T-cell (primary cell): Measurements from ENCODE around the gene RFTN1. TPM values are rescaled to one million over a fixed set of nuclear protein-coding genes. Genes with fewer than 3 reads are reported as not detected.
A peak's percentile ranks its signal among the peaks of the same experiment; 100 is the strongest.

Experiments used
- ATAC-seq, 4 experiments: fragments of 200-7000 bp in 3 of 4; fragments of 150-1000 bp in 1 of 4; cut with Tn5 transposase; replicated peaks in 1 of 4; 1 replicate in 3 of 4; 2 replicates in 1 of 4; pipeline ENCODE4 v1.10.0; 2021; ENCODE audit warnings: moderate library complexity in 3 of 4, mild to moderate bottlenecking in 2 of 4, moderate number of reproducible peaks in 1 of 4
- CTCF ChIA-PET, 2 donors: fragments of 300-600 bp; sonication (Branson Sonifier 250); formaldehyde crosslinking; loops; one replicate each; lab custom pipeline; 2022; ENCODE audit warnings: antibody characterized with exemption in 2 of 2; lab: Charles Lee
- POLR2A ChIA-PET, 2 donors: fragments of 300-600 bp; sonication (Branson Sonifier 250); formaldehyde crosslinking; loops; one replicate each; lab custom pipeline; 2022; ENCODE audit warnings: antibody characterized with exemption in 2 of 2; lab: Charles Lee
- DNase-seq, 35 experiments: peaks; one replicate each; pipeline versions ENCODE4 v3.0.0 to v3.0.0-alpha.2; 2013 to 2023
- H3K27ac ChIP-seq: one replicate; pipeline ENCODE4 v1.5.1; 2013; ENCODE audit warnings: low read length
- H3K27me3 ChIP-seq, 2 experiments: replicated peaks in 1 of 2; 1 replicate in 1 of 2; 2 replicates in 1 of 2; pipeline versions ENCODE4 v1.6.1 to v1.7.0; 2013; ENCODE audit warnings: low read length in 1 of 2, mixed read lengths in 1 of 2; ENCODE audit not compliant: control insufficient read depth in 2 of 2, insufficient read depth in 2 of 2; ENCODE audit errors: extremely low read depth in 1 of 2
- H3K36me3 ChIP-seq, 2 donors: 1 replicate in 1 of 2; 2 replicates in 1 of 2; pipeline versions ENCODE4 v1.6.1 to v1.7.0; 2013; ENCODE audit warnings: low read length in 1 of 2; ENCODE audit not compliant: control insufficient read depth in 2 of 2, insufficient read depth in 1 of 2; ENCODE audit errors: extremely low read depth in 1 of 2
- H3K4me1 ChIP-seq, 2 experiments: 1 replicate in 1 of 2; 2 replicates in 1 of 2; pipeline versions ENCODE4 v1.6.1 to v1.7.0; 2013; ENCODE audit warnings: low read length in 2 of 2, mixed read lengths in 1 of 2; ENCODE audit not compliant: insufficient read depth in 2 of 2, control insufficient read depth in 1 of 2; ENCODE audit errors: extremely low read depth in 1 of 2
- H3K4me3 ChIP-seq, 2 donors: 1 replicate in 1 of 2; 2 replicates in 1 of 2; pipeline versions ENCODE4 v1.5.1 to v1.7.0; 2013; ENCODE audit warnings: mild to moderate bottlenecking in 2 of 2, low read length in 1 of 2, moderate library complexity in 1 of 2; ENCODE audit not compliant: control insufficient read depth in 1 of 2; ENCODE audit errors: extremely low read depth in 1 of 2
- H3K9me3 ChIP-seq: 2 replicates; pipeline ENCODE4 v1.7.0; 2013
- H3K27ac Mint-ChIP-seq, 2 donors: one replicate each; pipeline ENCODE4 v1.8.0; 2020 to 2021; ENCODE audit warnings: mild to moderate bottlenecking in 2 of 2, mixed read lengths in 2 of 2
- H3K27me3 Mint-ChIP-seq, 2 donors: one replicate each; pipeline ENCODE4 v1.8.0; 2021 to 2022; ENCODE audit warnings: mixed read lengths in 2 of 2
- H3K36me3 Mint-ChIP-seq: one replicate; pipeline ENCODE4 v1.8.0; 2021; ENCODE audit warnings: mixed read lengths
- H3K4me1 Mint-ChIP-seq, 3 donors: one replicate each; pipeline ENCODE4 v1.8.0; 2020 to 2022; ENCODE audit warnings: mixed read lengths in 3 of 3, mild to moderate bottlenecking in 1 of 3
- H3K4me3 Mint-ChIP-seq, 3 donors: one replicate each; pipeline ENCODE4 v1.8.0; 2020 to 2022; ENCODE audit warnings: mild to moderate bottlenecking in 3 of 3, mixed read lengths in 3 of 3, moderate library complexity in 3 of 3
- H3K9me3 Mint-ChIP-seq, 3 donors: one replicate each; pipeline ENCODE4 v1.8.0; 2020 to 2022; ENCODE audit warnings: mixed read lengths in 3 of 3
- WGBS: methylation state at CpG from one replicate; pipeline ENCODE4 v1.1.5; 2013; ENCODE audit warnings: missing lambda C conversion rate; ENCODE audit not compliant: insufficient coverage; 5-methylcytosine and 5-hydroxymethylcytosine counted together
- total RNA-seq, 35 experiments: library from RNA in 6 of 35; stranded (reverse) in 6 of 35; fragments of 120-200 nt in 1 of 35; gene quantifications; one replicate each; pipeline versions ENCODE4 v1.2.1 to v1.2.4 and lab custom pipeline; 2013 to 2026

Gene RFTN1
- total RNA-seq, 5 donors from 2014 or later (not counting 1 experiment from before 2014, with no cell fraction given): 55.5 to 73.4 (median 70.7) TPM

- H3K9me3 Mint-ChIP-seq: no peaks in the 10 kb centered on the region
- Histone ChIP-seq H3K36me3 (peaks cover 5 to 47% of the 10 kb centered on the region in 2 donors), H3K4me3 (no peak overlapping the region), H3K27ac (no peak overlapping the region), H3K27me3 (no peaks in the 10 kb centered on the region), H3K4me1 (peaks cover 9 to 22% of the 10 kb centered on the region in 2 experiments), H3K9me3 (no peaks in the 10 kb centered on the region)
- H3K4me3 Mint-ChIP-seq: no peak overlapping the region
- no CpG with 5 or more reads among the region's 5 CpGs for WGBS
- no peaks in the 10 kb centered on the region for H3K27me3 Mint-ChIP-seq
- no peak for DNase-seq
- POLR2A ChIA-PET: interaction anchor here in 1 of 2 donors (0.6 kb wide), 1 partner anchor 12 kb away, joined by 15 read pairs; no protein-coding TSS in a partner anchor
- CTCF ChIA-PET: interaction anchor here in 1 of 2 donors (0.5 kb wide), 1 partner anchor 121 kb away, joined by 5 read pairs; no protein-coding TSS in a partner anchor
- H3K36me3 Mint-ChIP-seq: peaks cover 65% of the 10 kb centered on the region
- ATAC-seq: no peak
- H3K27ac Mint-ChIP-seq: peak overlapping the region in 1 of 2 donors; percentile 11
- peaks cover 52 to 75% (median 65%) of the 10 kb centered on the region in 3 donors for H3K4me1 Mint-ChIP-seq
Observed at GRCh38 chr3:16369276-16369675, 144.2 kb downstream of the RFTN1 start.

- H3K9me3 ChIP-seq: no peaks in the 10 kb centered on the region
- H3K36me3 Mint-ChIP-seq: peaks cover 62% of the 10 kb centered on the region
- H3K4me1 ChIP-seq: peaks cover 5 to 6% of the 10 kb centered on the region in 2 experiments
- peaks cover 14 to 58% of the 10 kb centered on the region in 2 donors for H3K36me3 ChIP-seq
- peaks cover 31 to 57% (median 40%) of the 10 kb centered on the region in 3 donors for H3K4me1 Mint-ChIP-seq
- no peaks in the 10 kb centered on the region for H3K27me3 ChIP-seq
- ATAC-seq (no peak), DNase-seq (no peak)
- no peak overlapping the region for H3K27ac ChIP-seq
- CTCF ChIA-PET: no interaction called here
- H3K27ac Mint-ChIP-seq: peak overlapping the region in 1 of 2 donors; percentile 39
- WGBS: 93% methylated on average over 4 of the region's 5 CpGs
- H3K4me3 Mint-ChIP-seq: no peak overlapping the region
- no peak overlapping the region for H3K4me3 ChIP-seq
- POLR2A ChIA-PET: no interaction called here
- no peaks in the 10 kb centered on the region for H3K27me3 Mint-ChIP-seq
- H3K9me3 Mint-ChIP-seq: no peaks in the 10 kb centered on the region
Observed at GRCh38 chr3:16366581-16366980, 146.9 kb downstream of the RFTN1 start.

GRCh38 chr3:16365491-16366128 lies 147.9 kb downstream of the RFTN1 start:
- POLR2A ChIA-PET: no interaction called here
- Mint-ChIP-seq H3K27me3 (no peaks in the 10 kb centered on the region), H3K27ac (peak overlapping the region in 1 of 2 donors; percentile 7), H3K4me3 (no peak overlapping the region), H3K9me3 (no peaks in the 10 kb centered on the region), H3K36me3 (peaks cover 64% of the 10 kb centered on the region), H3K4me1 (peaks cover 28 to 55% (median 38%) of the 10 kb centered on the region in 3 donors)
- no peak overlapping the region for H3K27ac ChIP-seq
- no peak overlapping the region for H3K4me3 ChIP-seq
- CTCF ChIA-PET: no interaction called here
- ATAC-seq: no peak
- no peaks in the 10 kb centered on the region for H3K27me3 ChIP-seq
- peaks cover 0 to 3% of the 10 kb centered on the region in 2 experiments for H3K4me1 ChIP-seq
- peaks cover 14 to 65% of the 10 kb centered on the region in 2 donors for H3K36me3 ChIP-seq
- WGBS: 86% methylated on average over 5 of the region's 6 CpGs
- no peak for DNase-seq
- H3K9me3 ChIP-seq: no peaks in the 10 kb centered on the region

- H3K9me3 Mint-ChIP-seq: no peaks in the 10 kb centered on the region
- Histone ChIP-seq H3K36me3 (peaks cover 14 to 61% of the 10 kb centered on the region in 2 donors), H3K27me3 (no peaks in the 10 kb centered on the region), H3K9me3 (no peaks in the 10 kb centered on the region), H3K4me1 (peaks cover 0 to 3% of the 10 kb centered on the region in 2 experiments), H3K27ac (no peak overlapping the region), H3K4me3 (no peak overlapping the region)
- no peak for ATAC-seq
- H3K4me3 Mint-ChIP-seq: no peak overlapping the region
- no peak for DNase-seq
- no peaks in the 10 kb centered on the region for H3K27me3 Mint-ChIP-seq
- WGBS: no CpG with 5 or more reads among the region's 2 CpGs
- peaks cover 58% of the 10 kb centered on the region for H3K36me3 Mint-ChIP-seq
- CTCF ChIA-PET: interaction anchor here in 1 of 2 donors (1.0 kb wide), 1 partner anchor 204 kb away, joined by 3 read pairs; no protein-coding TSS in a partner anchor
- POLR2A ChIA-PET: no interaction called here
- peaks cover 22 to 48% (median 31%) of the 10 kb centered on the region in 3 donors for H3K4me1 Mint-ChIP-seq
- H3K27ac Mint-ChIP-seq: no peak overlapping the region
Observed at GRCh38 chr3:16364963-16365362, 148.5 kb downstream of the RFTN1 start.

- CTCF ChIA-PET: interaction anchor here in 1 of 2 donors (1.0 kb wide), 1 partner anchor 204 kb away, joined by 3 read pairs; no protein-coding TSS in a partner anchor
- Mint-ChIP-seq H3K4me3 (no peak overlapping the region), H3K36me3 (peaks cover 53% of the 10 kb centered on the region), H3K27me3 (no peaks in the 10 kb centered on the region), H3K4me1 (peaks cover 21 to 50% (median 32%) of the 10 kb centered on the region in 3 donors), H3K9me3 (no peaks in the 10 kb centered on the region), H3K27ac (peak overlapping the region in 1 of 2 donors; percentile 35)
- peaks cover 9 to 55% of the 10 kb centered on the region in 2 donors for H3K36me3 ChIP-seq
- no peak overlapping the region for H3K27ac ChIP-seq
- peaks cover 0 to 3% of the 10 kb centered on the region in 2 experiments for H3K4me1 ChIP-seq
- no peak for DNase-seq
- no peak overlapping the region for H3K4me3 ChIP-seq
- no peak for ATAC-seq
- POLR2A ChIA-PET: interaction anchor here in 1 of 2 donors (0.6 to 0.9 kb wide), 2 partner anchors 54 to 76 kb away, joined by 3 read pairs; no protein-coding TSS in a partner anchor
- H3K9me3 ChIP-seq: no peaks in the 10 kb centered on the region
- WGBS: no CpG with 5 or more reads among the region's 4 CpGs
- H3K27me3 ChIP-seq: no peaks in the 10 kb centered on the region
Observed at GRCh38 chr3:16364323-16364722, 149.2 kb downstream of the RFTN1 start.

- peak overlapping the region in 1 of 2 donors; percentile 8 for H3K27ac Mint-ChIP-seq
Observed at GRCh38 chr3:16363636-16364035, 149.9 kb downstream of the RFTN1 start.

More at GRCh38 chr3:16363636-16364035, 149.9 kb downstream of the RFTN1 start:
- Histone ChIP-seq H3K27ac (no peak overlapping the region), H3K27me3 (no peaks in the 10 kb centered on the region), H3K4me3 (no peak overlapping the region), H3K4me1 (peaks cover 0 to 3% of the 10 kb centered on the region in 2 experiments), H3K9me3 (no peaks in the 10 kb centered on the region), H3K36me3 (peaks cover 9 to 49% of the 10 kb centered on the region in 2 donors)
- ChIA-PET POLR2A (interaction anchor here in 1 of 2 donors (0.9 kb wide), 1 partner anchor 75 kb away, joined by 3 read pairs; no protein-coding TSS in a partner anchor), CTCF (interaction anchor here in 1 of 2 donors (0.7 kb wide), 1 partner anchor 73 kb away, joined by 3 read pairs; no protein-coding TSS in a partner anchor)
- no peak overlapping the region for H3K4me3 Mint-ChIP-seq
- H3K36me3 Mint-ChIP-seq: peaks cover 55% of the 10 kb centered on the region
- DNase-seq (no peak), ATAC-seq (no peak)
- WGBS: 100% methylated on average over 5 of the region's 7 CpGs
- no peaks in the 10 kb centered on the region for H3K9me3 Mint-ChIP-seq
- H3K4me1 Mint-ChIP-seq: peaks cover 23 to 49% (median 37%) of the 10 kb centered on the region in 3 donors
- no peaks in the 10 kb centered on the region for H3K27me3 Mint-ChIP-seq
